ENCODE data around the gene THSD1. TPM values are rescaled to one million over a fixed set of nuclear protein-coding genes. Genes with fewer than 3 reads are reported as not detected.
A peak's percentile ranks its signal among the peaks of the same experiment; 100 is the strongest.

THSD1 gene
- total and polyA plus RNA-seq, 2 donors (not counting 1 experiment from before 2014, with no cell fraction given), result 5.2 to 9.1 TPM

GRCh38 chr13:52406629-52407028 lies 657 bp upstream of the THSD1 start:
- no peaks in the 10 kb centered on the region for H4K20me1 ChIP-seq (ENCODE audit: control insufficient read depth, extremely low read depth, insufficient read depth, low read length)
- DNase-seq (ENCODE audit: low read depth in 2 of 2), result no peak
- no peaks in the 10 kb centered on the region for H3K79me2 ChIP-seq (ENCODE audit: control insufficient read depth, insufficient read depth, low read length)
- no peak overlapping the region for H3K27ac ChIP-seq (ENCODE audit: insufficient read depth, low read length)
- no peaks in the 10 kb centered on the region for H3K36me3 ChIP-seq (ENCODE audit: control insufficient read depth, insufficient read depth, low read length)
- H3K4me3 ChIP-seq (replicated peaks in 1 of 4; ENCODE audit: control extremely low read depth in 1 of 4, insufficient read depth in 1 of 4, low read depth in 3 of 4, low read length in 4 of 4), result peak overlapping the region in 2 of 4 experiments; percentile 61 to 80
- no peaks in the 10 kb centered on the region for H3K27me3 ChIP-seq (ENCODE audit: control insufficient read depth, insufficient read depth, low read length)
- no peaks in the 10 kb centered on the region for H3K9me3 ChIP-seq (ENCODE audit: control insufficient read depth, insufficient read depth, low read depth, low read length)
- H2AFZ ChIP-seq (ENCODE audit: low read length), result no peak overlapping the region
- H3K4me1 ChIP-seq (ENCODE audit: control insufficient read depth, extremely low read depth, insufficient read depth, low read length), result peaks cover 3% of the 10 kb centered on the region
- no peak overlapping the region for H3K9ac ChIP-seq (ENCODE audit: insufficient read depth, low read length)
- H3K4me2 ChIP-seq (ENCODE audit: extremely low read depth, insufficient read depth, low read length), result no peak overlapping the region
- TF ChIP-seq EZH2 (IDR thresholded peaks at IDR 0.05; ENCODE audit: low read length, missing control alignments) (no peak), CTCF (conservative IDR thresholded peaks at IDR 0.05 in 1 of 2, IDR thresholded peaks at IDR 0.05 in 1 of 2; ENCODE audit: low read depth in 1 of 2, low read length in 2 of 2) (no peak)

- no peak for DNase-seq (ENCODE audit: low read depth in 2 of 2)
- H3K9ac ChIP-seq (ENCODE audit: insufficient read depth, low read length), result peak overlapping the region; percentile 74
- no peaks in the 10 kb centered on the region for H3K9me3 ChIP-seq (ENCODE audit: control insufficient read depth, insufficient read depth, low read depth, low read length)
- H2AFZ ChIP-seq (ENCODE audit: low read length), result peak overlapping the region; percentile 75
- TF ChIP-seq EZH2 (IDR thresholded peaks at IDR 0.05; ENCODE audit: low read length, missing control alignments) (no peak), CTCF (conservative IDR thresholded peaks at IDR 0.05 in 1 of 2, IDR thresholded peaks at IDR 0.05 in 1 of 2; ENCODE audit: low read depth in 1 of 2, low read length in 2 of 2) (no peak)
- H3K4me1 ChIP-seq (ENCODE audit: control insufficient read depth, extremely low read depth, insufficient read depth, low read length), result no peaks in the 10 kb centered on the region
- peak overlapping the region; percentile 58 for H3K27ac ChIP-seq (ENCODE audit: insufficient read depth, low read length)
- H3K36me3 ChIP-seq (ENCODE audit: control insufficient read depth, insufficient read depth, low read length), result no peaks in the 10 kb centered on the region
- peak overlapping the region; percentile 75 to 96 (median 80) for H3K4me3 ChIP-seq (replicated peaks in 1 of 4; ENCODE audit: control extremely low read depth in 1 of 4, insufficient read depth in 1 of 4, low read depth in 3 of 4, low read length in 4 of 4)
- no peaks in the 10 kb centered on the region for H3K79me2 ChIP-seq (ENCODE audit: control insufficient read depth, insufficient read depth, low read length)
- peak overlapping the region; percentile 98 for H3K4me2 ChIP-seq (ENCODE audit: extremely low read depth, insufficient read depth, low read length)
- H3K27me3 ChIP-seq (ENCODE audit: control insufficient read depth, insufficient read depth, low read length), result no peaks in the 10 kb centered on the region
- no peaks in the 10 kb centered on the region for H4K20me1 ChIP-seq (ENCODE audit: control insufficient read depth, extremely low read depth, insufficient read depth, low read length)
Measured at GRCh38 chr13:52405369-52405766, 604 bp downstream of the THSD1 start.

GRCh38 chr13:52399708-52400107 lies 6.3 kb downstream of the THSD1 start:
- no peaks in the 10 kb centered on the region for H3K9me3 ChIP-seq (ENCODE audit: control insufficient read depth, insufficient read depth, low read depth, low read length)
- no peaks in the 10 kb centered on the region for H4K20me1 ChIP-seq (ENCODE audit: control insufficient read depth, extremely low read depth, insufficient read depth, low read length)
- no peaks in the 10 kb centered on the region for H3K79me2 ChIP-seq (ENCODE audit: control insufficient read depth, insufficient read depth, low read length)
- no peaks in the 10 kb centered on the region for H3K27me3 ChIP-seq (ENCODE audit: control insufficient read depth, insufficient read depth, low read length)
- H2AFZ ChIP-seq (ENCODE audit: low read length), result no peak overlapping the region
- H3K4me3 ChIP-seq (replicated peaks in 1 of 4; ENCODE audit: control extremely low read depth in 1 of 4, insufficient read depth in 1 of 4, low read depth in 3 of 4, low read length in 4 of 4), result no peak overlapping the region
- peaks cover 3% of the 10 kb centered on the region for H3K36me3 ChIP-seq (ENCODE audit: control insufficient read depth, insufficient read depth, low read length)
- H3K27ac ChIP-seq (ENCODE audit: insufficient read depth, low read length), result no peak overlapping the region
- TF ChIP-seq CTCF (conservative IDR thresholded peaks at IDR 0.05 in 1 of 2, IDR thresholded peaks at IDR 0.05 in 1 of 2; ENCODE audit: low read depth in 1 of 2, low read length in 2 of 2) (peak; percentile 25 to 30), EZH2 (IDR thresholded peaks at IDR 0.05; ENCODE audit: low read length, missing control alignments) (no peak)
- H3K4me1 ChIP-seq (ENCODE audit: control insufficient read depth, extremely low read depth, insufficient read depth, low read length), result no peaks in the 10 kb centered on the region
- peak in 1 of 2 donors; percentile 45 for DNase-seq (ENCODE audit: low read depth in 2 of 2)
- no peak overlapping the region for H3K9ac ChIP-seq (ENCODE audit: insufficient read depth, low read length)
- H3K4me2 ChIP-seq (ENCODE audit: extremely low read depth, insufficient read depth, low read length), result no peak overlapping the region

All from fibroblast of lung (primary cell).